ENCODE data around the gene NAPSA.

GRCh38 chr19:50379602-50380001 is 14.2 kb upstream of the NAPSA start:
- no peak for TF ChIP-seq EZH2 (IDR thresholded peaks at IDR 0.05; ENCODE audit: borderline replicate concordance, low read length)
- TF ChIP-seq CTCF (IDR thresholded peaks at IDR 0.05; ENCODE audit: low read length), result no peak

Data from OCI-LY1 (cell line).